Suprapubic skin (tissue), 3 donors: ENCODE results near the gene TMEM72.

ENCODE experiments used
- EP300 ChIP-seq: sonication (generic); formaldehyde crosslinking; IDR thresholded peaks from one replicate; pipeline ENCODE4 v1.6.1; 2017; ENCODE audit warnings: antibody characterized with exemption
- POLR2A ChIP-seq, 2 donors: fragments of 450-650 bp; IDR thresholded peaks; one replicate each; pipeline ENCODE4 v1.6.1; 2017; ENCODE audit warnings: antibody characterized with exemption in 2 of 2, mild to moderate bottlenecking in 2 of 2, moderate library complexity in 2 of 2
- TF ChIP-seq, protein P1 (sequence below), 2 donors: fragments of 200-600 bp in 1 of 2; fragments of 450-650 bp in 1 of 2; sonication (generic) in 1 of 2; IDR thresholded peaks; one replicate each; pipeline ENCODE4 v1.5.1; 2016 to 2019; ENCODE audit warnings: antibody characterized with exemption in 2 of 2, mild to moderate bottlenecking in 1 of 2, moderate library complexity in 1 of 2

GRCh38 chr10:44921061-44921460 lies 9.9 kb downstream of the TMEM72 start:
- TF ChIP-seq, protein P1, sequence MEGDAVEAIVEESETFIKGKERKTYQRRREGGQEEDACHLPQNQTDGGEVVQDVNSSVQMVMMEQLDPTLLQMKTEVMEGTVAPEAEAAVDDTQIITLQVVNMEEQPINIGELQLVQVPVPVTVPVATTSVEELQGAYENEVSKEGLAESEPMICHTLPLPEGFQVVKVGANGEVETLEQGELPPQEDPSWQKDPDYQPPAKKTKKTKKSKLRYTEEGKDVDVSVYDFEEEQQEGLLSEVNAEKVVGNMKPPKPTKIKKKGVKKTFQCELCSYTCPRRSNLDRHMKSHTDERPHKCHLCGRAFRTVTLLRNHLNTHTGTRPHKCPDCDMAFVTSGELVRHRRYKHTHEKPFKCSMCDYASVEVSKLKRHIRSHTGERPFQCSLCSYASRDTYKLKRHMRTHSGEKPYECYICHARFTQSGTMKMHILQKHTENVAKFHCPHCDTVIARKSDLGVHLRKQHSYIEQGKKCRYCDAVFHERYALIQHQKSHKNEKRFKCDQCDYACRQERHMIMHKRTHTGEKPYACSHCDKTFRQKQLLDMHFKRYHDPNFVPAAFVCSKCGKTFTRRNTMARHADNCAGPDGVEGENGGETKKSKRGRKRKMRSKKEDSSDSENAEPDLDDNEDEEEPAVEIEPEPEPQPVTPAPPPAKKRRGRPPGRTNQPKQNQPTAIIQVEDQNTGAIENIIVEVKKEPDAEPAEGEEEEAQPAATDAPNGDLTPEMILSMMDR (IDR thresholded peaks at IDR 0.05): no peak
- TF ChIP-seq EP300: no peak
- TF ChIP-seq POLR2A (IDR thresholded peaks at IDR 0.05): no peak
